CD4-positive, alpha-beta T cell treated with Interleukin-15 for 1 hour (primary cell): ENCODE data around the gene SP5.
"Not testable (repeated sequence)": the region's sequence is repeated elsewhere in the genome, so short reads cannot be mapped to it uniquely, and the experiment has no call there.

Source experiments
- DNase-seq: peaks from one replicate; pipeline ENCODE4 v3.0.0-alpha.2; 2020

The SP5 gene

GRCh38 chr2:170740660-170741059 is 25.5 kb downstream of the SP5 start:
- DNase-seq: no peak

DNA sequence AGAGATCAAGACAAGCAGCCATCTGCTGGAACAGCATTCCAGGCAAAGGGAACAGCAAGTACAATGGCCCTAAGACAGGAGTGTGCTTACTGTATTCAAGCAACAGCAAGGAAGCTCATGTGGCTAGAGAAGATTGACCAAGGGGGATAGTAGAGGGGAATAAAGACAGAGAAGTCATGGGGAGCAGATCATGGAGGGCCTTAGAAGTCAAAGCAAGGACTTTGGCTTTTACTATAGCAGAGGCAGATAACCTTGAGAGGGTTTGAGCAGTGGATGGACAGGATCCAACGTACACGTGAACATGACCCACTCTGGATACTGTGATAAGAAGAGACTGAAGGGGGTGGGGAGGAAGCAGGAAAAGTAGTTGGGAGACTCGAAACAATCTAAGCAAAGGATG is 26.9 kb downstream of the SP5 start:
- no peak for DNase-seq

DNA sequence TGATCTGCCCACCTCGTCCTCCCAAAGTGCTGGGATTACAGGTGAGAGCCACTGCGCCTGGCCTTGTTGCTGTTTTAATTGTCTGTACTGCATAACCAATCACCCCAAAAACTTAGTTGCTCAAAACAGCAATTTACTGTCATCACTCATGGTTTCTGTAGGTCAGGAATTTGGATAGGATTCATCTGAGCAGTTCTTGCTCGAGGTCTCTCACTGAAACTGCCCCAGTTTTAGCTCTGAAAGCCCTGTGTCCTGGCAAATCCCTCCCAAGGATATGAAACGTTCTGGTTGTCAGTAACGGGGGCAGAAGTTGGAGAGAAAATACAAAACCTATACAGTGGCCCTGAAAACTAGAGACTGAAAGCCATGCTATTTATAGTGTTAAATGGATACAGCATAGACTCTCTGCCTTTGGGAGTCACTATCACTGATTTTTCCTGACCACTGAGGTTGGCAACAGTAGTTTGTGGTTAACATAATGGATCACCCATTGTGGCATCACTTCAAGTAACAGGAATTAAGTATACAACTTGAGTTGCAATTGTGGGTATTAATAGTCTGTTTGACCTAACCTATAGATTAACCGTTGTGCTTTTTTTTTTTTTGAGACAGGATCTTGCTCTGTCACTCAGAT is 27.9 kb downstream of the SP5 start:
- no peak for DNase-seq

- no peak for DNase-seq
These were observed 28.5 kb downstream of the SP5 start for GRCh38 chr2:170743530-170744239.

DNA sequence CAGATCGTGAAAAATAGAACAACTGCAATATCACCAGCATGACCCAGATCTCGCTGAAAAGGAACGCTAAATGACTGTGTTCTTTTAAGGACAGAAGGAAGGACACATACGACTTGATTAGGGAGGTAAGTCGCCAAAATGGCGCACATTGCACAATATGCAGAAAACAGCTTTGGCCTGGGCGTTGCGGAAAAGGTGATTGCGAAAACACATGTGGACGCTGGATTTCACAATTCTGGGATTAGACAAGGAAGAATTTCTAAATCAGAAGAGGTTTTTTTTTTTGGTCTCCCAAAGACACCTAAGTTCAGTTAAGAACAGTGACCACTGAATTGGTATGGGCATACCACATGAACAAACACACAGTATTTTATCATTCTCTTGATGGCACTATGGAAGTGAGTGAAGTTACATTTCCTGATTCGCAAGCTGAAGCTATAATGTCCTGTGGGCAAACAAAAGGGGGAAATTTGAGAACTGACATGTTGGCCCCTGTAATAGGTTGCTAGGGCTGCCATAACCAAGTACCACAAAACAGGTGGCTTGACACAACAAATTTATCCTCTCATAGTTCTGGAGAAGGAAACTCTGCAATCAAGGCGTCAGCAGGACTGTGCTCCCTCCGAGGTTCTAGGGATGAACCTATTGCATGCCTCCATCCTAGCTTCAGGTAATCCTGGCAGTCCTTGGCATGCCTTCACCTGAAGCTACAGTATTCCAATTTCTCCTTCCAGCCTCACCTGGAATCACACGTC is 29.3 kb downstream of the SP5 start:
- DNase-seq: no peak

- no peak for DNase-seq
These were observed 30.2 kb downstream of the SP5 start for GRCh38 chr2:170745305-170745704.

- DNase-seq: no peak
These were observed 32.8 kb downstream of the SP5 start for GRCh38 chr2:170747921-170748320.

DNA sequence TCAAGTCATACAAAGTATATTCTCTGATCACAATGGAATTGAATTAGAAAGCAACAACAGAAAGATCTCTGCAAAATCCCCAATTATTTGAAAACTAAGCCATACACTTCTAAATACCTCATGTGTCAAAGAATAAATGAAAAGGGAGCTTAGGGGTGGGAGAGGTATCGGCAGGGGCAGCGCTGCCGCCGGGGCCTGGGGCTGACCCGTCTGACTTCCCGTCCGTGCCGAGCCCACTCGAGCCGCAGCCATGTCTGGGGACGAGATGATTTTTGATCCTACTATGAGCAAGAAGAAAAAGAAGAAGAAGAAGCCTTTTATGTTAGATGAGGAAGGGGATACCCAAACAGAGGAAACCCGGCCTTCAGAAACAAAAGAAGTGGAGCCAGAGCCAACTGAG is 36.4 kb downstream of the SP5 start:
- DNase-seq: not testable (repeated sequence)

DNA sequence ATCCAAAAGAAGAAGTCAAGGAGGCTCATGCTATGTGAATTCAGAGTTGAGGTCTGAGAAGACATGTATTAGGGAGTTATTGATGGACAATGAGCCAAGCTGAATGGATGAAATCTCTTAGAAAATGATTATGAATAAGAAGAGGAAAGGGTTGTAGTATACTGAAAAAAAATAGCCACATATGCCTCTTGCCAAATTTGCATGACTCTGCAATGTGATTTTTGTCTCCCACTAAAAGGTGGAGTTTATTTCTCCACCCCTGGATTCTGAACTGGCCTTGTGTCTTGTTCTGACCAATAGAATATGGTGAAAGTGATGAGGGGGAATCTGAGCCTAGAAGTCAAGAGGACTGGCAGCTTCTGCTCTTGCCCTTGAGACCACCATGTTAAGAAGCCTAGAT is 46.4 kb downstream of the SP5 start:
- DNase-seq: no peak

DNA sequence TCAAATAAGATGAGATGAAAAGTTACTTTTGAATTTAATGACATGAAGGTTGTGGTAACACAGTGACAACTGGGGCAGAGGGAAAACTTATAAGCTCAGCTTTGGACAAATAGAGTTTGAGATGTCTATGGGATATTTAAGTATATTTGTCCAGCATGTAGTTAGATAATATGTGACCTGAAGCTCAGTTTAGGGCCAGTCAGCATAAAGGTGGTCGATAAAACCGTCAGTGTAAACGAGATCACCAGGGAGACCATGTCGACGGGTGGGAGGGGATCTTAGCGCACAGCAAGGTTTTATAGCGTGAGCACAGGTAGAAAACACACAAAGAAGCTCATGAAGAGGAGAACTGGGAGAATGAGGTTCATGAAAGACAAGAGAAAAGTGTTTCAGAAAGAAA is 47.6 kb downstream of the SP5 start:
- DNase-seq: no peak

DNA sequence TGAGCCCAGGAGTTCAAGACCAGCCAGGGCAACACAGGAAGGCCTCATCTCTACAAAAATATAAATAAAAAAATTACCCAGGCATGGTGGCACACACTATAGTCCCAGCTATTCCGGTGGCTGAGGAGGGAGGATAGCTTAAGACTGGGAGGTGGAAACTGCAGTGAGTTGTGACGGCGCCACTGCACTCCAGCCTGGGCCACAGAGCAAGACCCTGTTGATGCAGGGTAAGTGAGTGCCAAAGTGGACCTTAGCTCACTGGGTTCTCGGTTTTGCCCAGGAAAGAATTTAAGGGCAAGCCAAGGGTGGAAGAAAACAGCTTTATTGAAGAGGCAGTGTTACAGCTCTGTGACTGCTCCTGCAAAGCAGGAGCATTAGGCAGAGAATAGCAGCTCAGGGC is 48.1 kb downstream of the SP5 start:
- DNase-seq: no peak

DNA sequence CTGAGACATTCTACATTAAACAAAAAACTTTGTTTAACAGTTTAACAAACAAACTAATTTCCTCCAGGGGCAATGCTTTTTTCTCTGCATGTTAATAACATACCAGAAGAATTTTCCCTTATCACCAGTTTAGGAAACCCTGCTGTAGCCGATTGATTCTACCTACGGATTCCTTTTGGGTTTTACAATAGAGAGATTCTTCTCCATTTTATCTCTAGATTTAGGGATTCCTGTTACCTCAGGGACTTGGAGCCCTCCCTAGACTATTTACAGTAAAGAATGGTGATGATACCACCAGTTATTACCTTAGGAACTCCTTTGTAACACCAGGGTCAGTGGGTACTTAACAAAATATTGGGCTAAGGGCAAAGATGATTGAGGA is 49.7 kb downstream of the SP5 start:
- no peak for DNase-seq

GRCh38 chr2:170766693-170767092 is 51.6 kb downstream of the SP5 start:
- DNase-seq: no peak
